ES-I3 (cell line): ENCODE results near the gene TNS4.

Experiments
- H3K36me3 ChIP-seq: 2 replicates; pipeline ENCODE4 v1.6.1; 2013; ENCODE audit warnings: mild to moderate bottlenecking, low read length, control low read depth, moderate library complexity; ENCODE audit not compliant: insufficient read depth
- H3K4me1 ChIP-seq: 2 replicates; pipeline ENCODE4 v1.6.1; 2013; ENCODE audit warnings: mild to moderate bottlenecking, control low read depth, low read length; ENCODE audit not compliant: insufficient read depth
- H3K9ac ChIP-seq: 2 replicates; pipeline ENCODE4 v1.6.1; 2013; ENCODE audit warnings: low read depth, mild to moderate bottlenecking, low read length, moderate library complexity
- H3K9me3 ChIP-seq: 2 replicates; pipeline ENCODE4 v1.6.1; 2013; ENCODE audit warnings: mild to moderate bottlenecking, low read length, moderate library complexity; ENCODE audit not compliant: control insufficient read depth, insufficient read depth

The TNS4 gene

DNA sequence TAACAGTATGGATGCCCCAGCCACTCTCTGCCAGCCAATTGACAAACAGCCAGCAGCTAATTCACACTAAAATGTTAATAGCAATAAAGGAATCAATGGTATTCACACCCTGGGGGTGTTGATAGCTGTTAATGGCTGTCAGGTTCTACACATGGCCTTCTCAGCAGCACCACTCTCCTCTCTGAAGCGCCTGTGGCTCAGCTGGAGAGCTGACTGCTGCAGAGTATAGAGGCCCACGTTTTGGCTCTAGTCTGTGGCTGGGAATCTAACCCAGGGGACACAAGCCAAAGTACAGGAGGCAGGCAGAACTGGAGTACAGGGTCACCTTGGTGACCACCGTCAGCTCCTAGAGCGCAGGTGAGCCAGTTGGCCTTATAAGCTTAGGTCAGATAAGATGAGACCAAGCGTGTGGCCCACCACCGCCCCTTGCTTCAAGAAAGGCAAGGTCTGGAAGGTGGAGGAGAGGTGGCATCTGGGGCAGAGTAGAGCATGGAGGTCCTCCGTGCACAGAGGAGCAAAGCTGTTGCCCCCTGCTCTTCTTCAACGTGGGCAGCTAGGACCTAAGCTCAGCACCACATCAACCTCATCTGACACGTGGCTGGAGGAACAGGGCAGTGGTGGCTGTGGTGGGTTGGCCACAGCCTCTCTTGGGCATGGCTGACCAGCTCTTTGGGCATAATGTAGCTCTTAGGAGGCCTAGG is 38.4 kb upstream of the TNS4 start:
- no peak overlapping the region for H3K9ac ChIP-seq
- no peaks in the 10 kb centered on the region; the same call in 1 of the 2 replicates for H3K4me1 ChIP-seq
- H3K9me3 ChIP-seq, result no peaks in the 10 kb centered on the region
- no peaks in the 10 kb centered on the region for H3K36me3 ChIP-seq

DNA sequence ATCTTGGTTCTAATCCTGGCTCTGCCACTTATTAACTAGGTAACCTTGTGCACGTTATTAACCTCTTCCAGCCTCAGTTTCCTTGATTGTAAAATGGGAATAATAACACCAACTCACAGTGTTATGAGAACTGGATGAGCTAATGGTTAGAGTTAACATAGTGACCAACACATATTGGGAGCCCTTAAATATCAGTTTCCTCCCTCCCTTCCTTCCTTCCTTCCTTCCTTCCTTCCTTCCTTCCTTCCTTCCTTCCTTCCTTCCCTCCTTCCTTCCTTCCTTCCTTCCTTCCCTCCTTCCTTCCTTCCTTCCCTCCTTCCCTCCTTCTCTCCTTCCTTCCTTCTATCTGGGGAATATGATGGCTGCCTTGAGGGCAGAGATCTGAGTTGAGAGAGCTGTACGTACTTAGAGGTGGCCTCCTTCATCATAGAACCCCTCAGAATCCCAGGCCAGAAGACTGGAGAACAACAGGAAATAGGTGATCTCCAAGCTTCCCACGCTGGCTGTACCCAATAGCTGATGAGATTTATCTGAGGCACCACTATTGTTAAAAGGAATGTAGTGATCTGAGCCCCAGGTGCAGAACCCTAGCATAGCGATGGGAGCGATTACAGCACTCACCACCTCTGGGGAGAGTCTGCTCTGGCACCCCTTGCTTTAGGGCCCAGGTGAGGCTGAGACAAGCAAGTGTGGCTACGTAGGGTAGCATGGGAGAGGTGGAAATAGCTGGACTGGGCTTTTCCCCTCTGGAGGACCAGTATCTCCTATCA is 37.7 kb upstream of the TNS4 start:
- Histone ChIP-seq H3K9ac (no peak overlapping the region), H3K4me1 (peaks cover 5% of the 10 kb centered on the region; the same call in 1 of the 2 replicates), H3K9me3 (no peaks in the 10 kb centered on the region)

DNA sequence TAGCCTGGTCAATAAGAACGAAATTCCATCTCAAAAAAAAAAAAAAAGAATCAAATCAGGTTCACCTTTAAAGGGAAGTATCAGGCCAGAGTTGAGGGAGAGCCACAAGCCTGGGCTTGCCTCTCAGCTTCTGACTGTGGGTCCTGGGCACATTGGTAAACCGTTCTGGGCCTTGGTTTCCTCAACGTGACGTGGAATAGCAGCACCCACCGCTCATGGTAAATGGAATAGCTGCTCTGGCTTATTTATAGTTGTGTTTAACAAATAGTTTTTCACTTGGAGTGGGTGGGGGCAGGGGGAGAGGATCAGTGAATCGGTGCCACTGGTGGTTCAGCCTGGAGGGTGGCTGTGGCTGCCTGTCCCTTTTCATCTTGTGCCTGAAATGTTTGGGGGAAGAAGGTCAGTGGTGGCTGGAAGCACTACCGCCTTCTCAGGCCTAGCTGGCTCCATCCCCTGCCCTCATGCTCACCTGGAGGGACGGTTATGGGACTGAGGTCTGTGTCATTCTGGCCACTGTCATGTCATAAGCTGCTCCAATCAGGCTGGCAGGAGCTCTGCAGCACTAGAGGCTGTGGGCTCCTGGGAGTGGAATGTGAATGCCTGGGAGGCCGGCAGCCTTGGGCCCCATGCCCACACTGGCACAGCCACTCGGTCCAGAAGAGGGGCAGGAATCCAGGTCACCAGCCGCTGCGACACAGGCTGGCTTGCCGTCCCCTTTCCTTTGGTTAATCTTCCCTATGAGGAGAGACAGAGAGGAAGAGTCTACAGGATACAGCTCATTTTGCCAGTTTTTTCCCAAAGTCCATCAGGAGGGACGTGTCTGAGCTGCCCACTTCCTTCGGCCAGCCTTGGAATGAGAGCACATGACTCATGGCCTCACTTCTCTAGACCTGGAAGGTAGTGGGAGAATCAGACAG is 36.9 kb upstream of the TNS4 start:
- peaks cover 11% of the 10 kb centered on the region; the same call in 1 of the 2 replicates for H3K4me1 ChIP-seq
- H3K9me3 ChIP-seq, result no peaks in the 10 kb centered on the region
- no peak overlapping the region for H3K9ac ChIP-seq
- no peaks in the 10 kb centered on the region for H3K36me3 ChIP-seq

More for the DNA sequence above, 37.7 kb upstream of the TNS4 start:
- no peaks in the 10 kb centered on the region for H3K36me3 ChIP-seq

DNA sequence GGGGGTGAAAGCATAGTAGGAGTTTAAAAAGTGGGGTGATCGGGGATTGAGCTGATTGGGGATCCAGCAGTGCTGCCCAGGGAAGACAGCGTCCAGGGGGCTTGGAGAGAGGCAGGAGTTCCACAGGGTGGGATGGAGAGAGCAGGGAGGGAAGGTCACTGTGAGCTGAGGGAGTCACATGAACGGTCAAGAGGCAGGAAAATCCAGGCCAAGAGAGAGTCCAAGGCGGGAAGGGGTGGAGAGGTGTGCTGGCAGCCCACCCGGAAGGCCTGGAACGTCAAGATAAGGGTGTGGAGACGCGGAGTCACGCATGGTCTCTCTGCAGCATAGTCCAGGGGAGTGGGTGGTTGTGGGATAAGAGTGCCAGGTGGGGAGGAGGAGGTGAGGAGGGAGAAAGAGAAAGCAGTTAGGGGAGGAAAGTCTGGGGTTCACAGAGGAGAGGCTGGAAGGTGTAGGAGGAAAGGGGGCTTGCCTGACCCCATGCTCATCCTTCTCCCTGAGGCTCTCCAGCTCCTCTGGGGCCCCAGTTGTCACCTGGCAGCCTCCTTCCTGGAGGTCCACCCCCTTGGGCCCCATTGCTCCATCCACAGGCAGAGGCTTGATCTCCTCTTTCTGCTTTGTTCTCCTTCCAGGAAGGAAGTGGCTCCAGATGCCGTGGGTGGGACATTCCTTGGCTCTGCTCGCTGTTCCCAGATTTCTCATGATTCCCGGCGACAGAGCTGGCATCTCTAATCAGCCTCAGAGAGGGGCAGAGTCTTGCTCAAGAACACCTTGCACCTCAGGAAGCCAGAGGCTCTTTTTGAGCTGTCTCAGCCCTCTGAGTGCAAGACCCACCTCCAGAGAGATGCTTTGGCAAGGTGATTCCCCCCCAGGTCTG is 35.1 kb upstream of the TNS4 start:
- Histone ChIP-seq H3K9ac (no peak overlapping the region), H3K4me1 (peaks cover 11% of the 10 kb centered on the region; the same call in 1 of the 2 replicates), H3K9me3 (no peaks in the 10 kb centered on the region), H3K36me3 (no peaks in the 10 kb centered on the region)

DNA sequence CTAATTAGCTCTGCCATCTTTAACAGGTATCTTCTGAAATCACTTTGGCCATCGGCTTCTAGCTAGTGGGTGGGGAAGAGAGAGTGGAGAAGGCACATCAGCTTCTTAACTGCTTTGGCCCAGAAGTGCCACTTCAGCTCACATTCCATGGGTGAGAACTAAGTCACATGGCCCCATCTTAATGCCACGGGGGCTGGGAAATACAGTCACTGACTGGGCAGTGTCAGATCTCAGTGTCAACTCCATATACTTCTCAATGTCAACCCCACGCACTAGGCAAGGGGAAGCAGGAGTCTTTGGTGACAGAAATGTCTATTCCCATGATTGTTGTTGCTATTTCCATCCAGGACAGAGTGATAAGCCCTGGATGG is 34.5 kb upstream of the TNS4 start:
- Histone ChIP-seq H3K9me3 (no peaks in the 10 kb centered on the region), H3K36me3 (no peaks in the 10 kb centered on the region), H3K9ac (no peak overlapping the region), H3K4me1 (peaks cover 11% of the 10 kb centered on the region; the same call in 1 of the 2 replicates)

DNA sequence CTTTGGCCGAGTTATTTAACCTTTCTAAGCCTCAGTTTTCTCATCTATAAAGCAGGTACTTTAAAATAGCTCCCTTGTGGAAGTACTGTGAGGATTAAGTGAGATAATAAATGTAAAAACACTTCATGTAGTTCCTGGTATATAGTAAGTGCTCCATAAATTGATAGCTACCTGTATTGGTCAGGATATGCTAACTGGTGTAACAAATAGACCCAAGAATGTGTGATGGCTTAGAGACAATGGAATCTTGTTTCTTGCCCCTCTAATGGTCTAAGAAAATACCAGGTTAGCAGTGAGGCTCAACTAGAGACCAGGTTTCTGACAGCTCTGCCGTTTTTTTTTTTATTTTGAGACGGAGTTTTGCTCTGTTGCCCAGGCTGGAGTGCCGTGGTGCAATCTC is 34.0 kb upstream of the TNS4 start:
- Histone ChIP-seq H3K9me3 (no peaks in the 10 kb centered on the region), H3K9ac (no peak overlapping the region), H3K4me1 (peaks cover 12% of the 10 kb centered on the region; the same call in 1 of the 2 replicates), H3K36me3 (no peaks in the 10 kb centered on the region)

DNA sequence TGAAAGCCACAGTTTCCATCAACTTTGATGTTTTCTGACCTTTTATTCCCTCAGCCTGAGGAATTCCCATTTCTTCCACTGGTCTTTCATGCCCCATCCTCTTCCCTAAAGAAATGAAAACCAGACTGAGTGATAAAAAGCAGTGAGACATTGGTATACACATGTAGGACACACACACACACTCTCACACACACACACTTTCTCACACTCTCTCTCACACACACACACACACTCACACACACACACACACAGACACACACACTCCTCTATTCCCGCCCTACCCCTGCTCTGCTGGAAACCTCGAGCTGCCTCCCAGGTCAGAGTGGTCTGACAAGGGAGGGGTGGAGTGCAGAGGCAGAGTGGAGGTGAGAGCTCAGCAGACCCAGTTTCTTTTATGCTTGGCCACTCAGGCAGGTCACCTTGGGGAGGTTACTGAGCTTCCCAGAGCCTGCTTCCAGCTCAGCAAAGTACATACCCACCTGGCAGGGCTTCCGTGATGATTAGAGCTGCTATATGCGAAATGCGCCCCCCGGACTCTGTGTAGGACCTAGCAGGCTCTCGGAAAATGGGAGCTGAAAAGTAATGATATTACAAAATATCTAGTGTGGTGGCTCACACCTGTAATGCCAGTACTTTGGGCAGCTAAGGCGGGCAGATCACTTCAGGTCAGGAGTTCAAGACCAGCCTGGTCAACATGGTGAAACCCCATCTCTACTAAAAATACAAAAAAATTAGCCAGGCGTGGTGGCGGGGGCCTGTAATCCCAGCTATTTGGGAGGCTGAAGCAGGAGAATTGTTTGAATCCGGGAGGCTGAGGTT is 33.2 kb upstream of the TNS4 start:
- H3K9me3 ChIP-seq, result no peaks in the 10 kb centered on the region
- no peaks in the 10 kb centered on the region for H3K36me3 ChIP-seq
- H3K9ac ChIP-seq, result no peak overlapping the region
- peaks cover 13% of the 10 kb centered on the region; the same call in 1 of the 2 replicates for H3K4me1 ChIP-seq

DNA sequence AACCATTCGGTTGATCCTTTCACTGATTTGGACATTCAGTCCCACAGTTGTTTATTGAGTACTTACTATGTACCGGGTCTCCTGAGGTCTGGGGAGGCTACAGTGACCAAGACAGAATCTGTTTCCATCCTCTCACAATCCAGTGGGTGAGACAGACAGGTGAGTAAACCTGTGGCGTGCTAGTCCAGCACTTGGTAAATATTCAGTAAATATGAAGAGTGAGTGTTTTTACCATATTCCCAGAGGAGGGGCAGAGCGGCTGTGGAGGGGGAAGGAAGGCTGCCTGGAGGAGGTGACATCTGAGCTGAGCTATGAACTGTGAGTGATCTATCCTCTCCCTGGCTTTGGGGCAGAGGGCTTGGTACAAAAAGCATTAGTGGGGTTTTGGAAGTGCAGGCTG is 32.5 kb upstream of the TNS4 start:
- no peak overlapping the region for H3K9ac ChIP-seq
- H3K4me1 ChIP-seq, result peaks cover 13% of the 10 kb centered on the region; the same call in 1 of the 2 replicates
- H3K36me3 ChIP-seq, result no peaks in the 10 kb centered on the region
- no peaks in the 10 kb centered on the region for H3K9me3 ChIP-seq

DNA sequence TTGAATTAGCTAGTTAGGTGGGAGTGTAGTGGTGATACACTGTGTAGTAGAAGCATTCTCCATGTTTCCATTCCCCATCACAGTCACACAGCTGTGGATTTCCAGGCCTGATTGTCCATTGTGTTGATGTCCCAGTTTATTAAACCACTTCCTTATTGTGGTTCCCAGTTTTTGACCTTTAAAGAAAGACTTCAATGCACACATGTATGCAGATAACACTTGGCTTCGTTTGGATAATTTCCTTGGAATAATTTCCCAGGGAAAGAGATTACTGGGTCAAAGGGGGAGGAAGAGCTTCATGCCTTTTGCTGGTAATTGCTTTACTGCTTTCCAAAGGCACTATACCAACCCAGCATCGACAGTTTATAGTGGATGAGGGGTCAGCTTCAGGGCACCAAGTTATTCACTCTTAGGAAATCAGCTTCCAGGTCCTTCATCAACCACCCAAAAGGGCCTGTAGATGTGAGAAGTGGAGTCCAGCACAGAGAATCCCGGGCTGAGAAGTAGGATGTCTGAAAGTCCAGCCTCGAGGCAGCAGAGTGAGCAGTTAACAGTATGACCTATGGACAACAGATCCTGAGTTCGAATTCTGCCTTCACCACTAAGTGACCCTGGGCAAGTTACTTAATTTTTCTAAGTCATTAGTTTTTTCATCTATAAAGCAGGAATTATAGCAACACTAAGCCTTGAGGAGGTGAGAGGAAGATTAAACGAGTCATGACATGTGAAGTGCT is 31.3 kb upstream of the TNS4 start:
- no peaks in the 10 kb centered on the region for H3K9me3 ChIP-seq
- peaks cover 13% of the 10 kb centered on the region; the same call in 1 of the 2 replicates for H3K4me1 ChIP-seq
- no peak overlapping the region for H3K9ac ChIP-seq
- H3K36me3 ChIP-seq, result no peaks in the 10 kb centered on the region

DNA sequence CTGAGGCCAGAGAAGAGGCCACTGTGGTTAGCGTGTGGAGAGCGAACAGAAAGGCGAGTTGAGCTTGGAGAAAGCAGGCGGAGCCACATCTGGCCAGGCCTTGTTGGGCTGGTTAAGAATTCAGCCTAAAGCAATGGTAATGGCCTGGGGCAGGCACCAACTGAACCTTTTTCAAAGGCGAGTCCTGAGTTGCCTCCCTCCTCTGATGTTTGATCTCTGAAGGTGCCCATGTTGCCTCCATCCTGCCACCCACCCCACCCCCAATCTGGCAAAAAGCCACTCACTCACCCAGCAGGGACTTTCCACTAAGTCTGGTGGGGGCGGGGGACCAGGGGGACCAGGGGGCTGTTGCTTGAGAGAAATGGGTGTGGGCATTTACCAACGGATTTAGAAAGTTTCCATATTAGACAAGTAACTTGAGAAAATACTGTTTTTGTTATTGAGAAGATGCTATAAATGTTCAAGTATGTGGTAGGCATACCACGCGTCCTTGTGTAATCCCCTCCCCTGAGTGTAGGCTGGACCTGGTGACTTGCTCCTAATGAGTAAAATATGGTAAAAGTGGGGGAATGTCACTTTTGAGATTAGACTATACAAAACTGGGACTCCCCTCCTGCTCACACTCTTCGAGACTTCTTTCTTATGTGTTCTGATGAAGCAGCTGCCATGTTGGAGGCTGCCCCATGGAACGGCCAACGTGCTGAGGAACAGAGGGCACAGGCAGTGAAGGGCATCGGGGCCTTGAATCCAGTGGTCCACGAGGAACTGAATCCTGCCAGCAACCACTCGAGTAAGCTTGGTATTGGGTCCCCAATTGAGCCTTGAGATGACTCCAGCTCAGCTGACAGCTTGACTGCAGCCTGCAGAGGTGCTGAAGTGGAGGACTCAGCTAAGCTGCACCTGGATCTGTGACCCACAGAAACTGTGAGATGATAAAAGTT is 29.9 kb upstream of the TNS4 start:
- no peak overlapping the region for H3K9ac ChIP-seq
- no peaks in the 10 kb centered on the region for H3K9me3 ChIP-seq
- no peaks in the 10 kb centered on the region for H3K36me3 ChIP-seq
- peaks cover 13% of the 10 kb centered on the region; the same call in 1 of the 2 replicates for H3K4me1 ChIP-seq

DNA sequence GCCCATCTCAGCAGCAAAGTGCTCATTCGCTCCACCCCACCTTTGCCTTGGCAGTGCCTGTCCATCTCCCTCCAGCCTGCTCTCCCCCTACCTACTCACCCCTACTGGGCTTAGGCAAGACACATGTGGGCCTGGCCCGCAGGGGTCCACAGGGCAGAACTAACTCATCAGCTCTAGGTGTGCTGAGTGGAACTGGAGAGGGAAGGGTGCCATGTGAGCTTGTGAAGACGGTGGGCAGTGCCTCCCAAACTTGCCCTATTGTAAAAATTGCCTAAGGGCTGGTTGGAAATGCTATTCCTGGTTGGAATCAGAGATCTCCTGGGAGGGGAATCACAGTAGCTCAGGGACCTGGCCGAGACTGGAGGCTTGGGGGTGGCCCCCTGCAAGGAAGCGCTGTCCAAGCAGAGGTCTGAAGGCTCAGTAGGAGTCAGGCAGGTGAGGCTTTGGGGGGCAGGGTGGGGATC is 29.1 kb upstream of the TNS4 start:
- peaks cover 13% of the 10 kb centered on the region; the same call in 1 of the 2 replicates for H3K4me1 ChIP-seq
- no peak overlapping the region for H3K9ac ChIP-seq
- no peaks in the 10 kb centered on the region for H3K36me3 ChIP-seq
- H3K9me3 ChIP-seq, result peaks cover 5% of the 10 kb centered on the region; the same call in 1 of the 2 replicates
